Colonic mucosa (tissue), 4 donors: ENCODE measurements around the gene ARMC9. TPM values are rescaled to one million over a fixed set of nuclear protein-coding genes. Genes with fewer than 3 reads are reported as not detected.

Experiments
- DNase-seq: peaks from one replicate; pipeline ENCODE4 v3.0.0-alpha.2; 2020
- H3K27ac ChIP-seq: fragments of 200-600 bp; one replicate; pipeline ENCODE4 v1.8.0; 2021
- H3K27me3 ChIP-seq: fragments of 200-600 bp; one replicate; pipeline ENCODE4 v1.8.0; 2021
- H3K36me3 ChIP-seq: fragments of 200-600 bp; one replicate; pipeline ENCODE4 v1.8.0; 2021
- H3K4me1 ChIP-seq: fragments of 200-600 bp; one replicate; pipeline ENCODE4 v1.8.0; 2021; ENCODE audit warnings: mild to moderate bottlenecking
- H3K4me3 ChIP-seq: fragments of 200-600 bp; one replicate; pipeline ENCODE4 v1.8.0; 2021
- H3K9ac ChIP-seq, 2 donors: one replicate each; pipeline ENCODE4 v1.7.0; 2013; ENCODE audit warnings: control low read depth in 2 of 2, low read depth in 2 of 2, low read length in 2 of 2
- H3K9me3 ChIP-seq: fragments of 200-600 bp; one replicate; pipeline ENCODE4 v1.8.0; 2021
- CTCF ChIP-seq: fragments of 200-600 bp; IDR thresholded peaks from one replicate; pipeline ENCODE4 v1.8.0; 2022; ENCODE audit warnings: antibody characterized with exemption, mild to moderate bottlenecking
- intact Hi-C: fragments of 100-400 bp; cut with DNase I; formaldehyde crosslinking; loops from one replicate; pipeline ENCODE4 v1.14.1; 2022
- total RNA-seq, 2 donors: library from RNA; stranded (reverse); fragmentation: NEBNext Ultra II Directional in 1 of 2; extraction: Animal tissue kit (Norgen Biotek cat#: 25700) in 1 of 2; gene quantifications; one replicate each; pipeline ENCODE4 v1.2.1, GENCODE V29; 2021
- donor health status: healthy.
- donor health status: DM: no; HTN: no; CAD: no.
- donor health status: DM: no; HTN: no; CAD: no.

The ARMC9 gene
- total RNA-seq, 2 donors from 2014 or later, result 9.8 to 17.2 TPM

- intact Hi-C loops, result loop anchor here (5.0 kb wide), 3 partner anchors 53 to 307 kb away; partner anchors contain the start of gene NCL
- Histone ChIP-seq H3K9ac (peak overlapping the region in 1 of 2 donors; percentile 63), H3K27me3 (no peaks in the 10 kb centered on the region), H3K36me3 (no peaks in the 10 kb centered on the region), H3K27ac (peak overlapping the region; percentile 72), H3K4me1 (peaks cover 4% of the 10 kb centered on the region), H3K4me3 (no peak overlapping the region), H3K9me3 (no peaks in the 10 kb centered on the region)
- TF ChIP-seq CTCF, result no peak
- DNase-seq, result peak; percentile 82
Measured at GRCh38 chr2:231409776-231410175, 211.3 kb downstream of the ARMC9 start.

GRCh38 chr2:231410293-231411004, 212.0 kb downstream of the ARMC9 start:
- H3K9ac ChIP-seq, result peak overlapping the region in 1 of 2 donors; percentile 63
- no peak for DNase-seq
- no peak overlapping the region for H3K4me3 ChIP-seq
- H3K27me3 ChIP-seq, result no peaks in the 10 kb centered on the region
- intact Hi-C loops, result loop anchor here (5.0 kb wide), 2 partner anchors 52 to 308 kb away; partner anchors contain the start of gene NCL
- peak overlapping the region; percentile 72 for H3K27ac ChIP-seq
- H3K36me3 ChIP-seq, result no peaks in the 10 kb centered on the region
- H3K9me3 ChIP-seq, result no peaks in the 10 kb centered on the region
- TF ChIP-seq CTCF, result no peak
- peaks cover 4% of the 10 kb centered on the region for H3K4me1 ChIP-seq

- intact Hi-C loops, result loop anchor here (5.0 kb wide), 2 partner anchors 51 to 309 kb away; partner anchors contain the start of gene NCL
- no peak for TF ChIP-seq CTCF
- peak overlapping the region; percentile 86 for H3K27ac ChIP-seq
- no peak overlapping the region for H3K4me3 ChIP-seq
- DNase-seq, result no peak
- H3K9me3 ChIP-seq, result no peaks in the 10 kb centered on the region
- H3K36me3 ChIP-seq, result no peaks in the 10 kb centered on the region
- no peak overlapping the region for H3K9ac ChIP-seq
- H3K27me3 ChIP-seq, result no peaks in the 10 kb centered on the region
- peaks cover 4% of the 10 kb centered on the region for H3K4me1 ChIP-seq
Measured at GRCh38 chr2:231411237-231411636, 212.8 kb downstream of the ARMC9 start.

- H3K27me3 ChIP-seq, result no peaks in the 10 kb centered on the region
- H3K36me3 ChIP-seq, result no peaks in the 10 kb centered on the region
- intact Hi-C loops, result loop anchor here (5.0 kb wide), 2 partner anchors 50 to 310 kb away; partner anchors contain the start of gene NCL
- H3K9me3 ChIP-seq, result no peaks in the 10 kb centered on the region
- peak overlapping the region; percentile 55 for H3K4me3 ChIP-seq
- DNase-seq, result peak; percentile 97
- peak overlapping the region; percentile 84 to 85 for H3K9ac ChIP-seq
- peaks cover 4% of the 10 kb centered on the region for H3K4me1 ChIP-seq
- peak; percentile 91 for TF ChIP-seq CTCF
- peak overlapping the region; percentile 86 for H3K27ac ChIP-seq
Measured at GRCh38 chr2:231411831-231412617, 213.6 kb downstream of the ARMC9 start.

GRCh38 chr2:231412618-231412963, 214.2 kb downstream of the ARMC9 start:
- Histone ChIP-seq H3K4me1 (peaks cover 4% of the 10 kb centered on the region), H3K36me3 (no peaks in the 10 kb centered on the region), H3K27ac (peak overlapping the region; percentile 86), H3K9me3 (no peaks in the 10 kb centered on the region), H3K9ac (peak overlapping the region; percentile 84 to 85), H3K4me3 (peak overlapping the region; percentile 55), H3K27me3 (no peaks in the 10 kb centered on the region)
- intact Hi-C loops, result loop anchor here (5.0 kb wide), 2 partner anchors 50 to 310 kb away; partner anchors contain the start of gene NCL
- DNase-seq, result no peak
- TF ChIP-seq CTCF, result no peak
